PC-9 (cell line): ENCODE measurements around the gene SMAD5. TPM values are rescaled to one million over a fixed set of nuclear protein-coding genes. Genes with fewer than 3 reads are reported as not detected.

Experiments
- BruUV-seq: library from RNA; stranded (reverse); fragments of 400-500 nt; replicated peaks from 2 replicates; lab custom pipeline; 2021; lab: Mats Ljungman, UMichigan
- CTCF ChIA-PET: fragments of 300-600 bp; sonication (Branson Sonifier 250); formaldehyde crosslinking; loops from one replicate; lab custom pipeline; 2022; ENCODE audit warnings: antibody characterized with exemption; lab: Charles Lee
- POLR2A ChIA-PET: fragments of 300-600 bp; sonication (Branson Sonifier 250); formaldehyde crosslinking; loops from one replicate; lab custom pipeline; 2022; ENCODE audit warnings: antibody characterized with exemption; ENCODE audit not compliant: unreplicated experiment; lab: Charles Lee
- DNase-seq, 2 experiments: peaks; one replicate each; pipeline versions ENCODE4 v3.0.0 to v3.0.0-alpha.2; 2015 to 2022; ENCODE audit warnings: mixed read lengths in 1 of 2
- H2AFZ ChIP-seq: fragments of 200-600 bp; sonication (generic); 2 replicates; pipeline ENCODE4 v1.8.1; 2017; ENCODE audit warnings: antibody characterized with exemption
- H3F3A ChIP-seq: fragments of 200-600 bp; sonication (generic); 2 replicates; pipeline ENCODE4 v1.8.1; 2017; ENCODE audit warnings: antibody characterized with exemption, mild to moderate bottlenecking, low read depth; ENCODE audit not compliant: insufficient read depth
- H3K27ac ChIP-seq: fragments of 200-600 bp; sonication (generic); 2 replicates; pipeline ENCODE4 v1.6.1; 2016; ENCODE audit warnings: mixed run types
- H3K27me3 ChIP-seq: fragments of 200-600 bp; sonication (generic); 2 replicates; pipeline ENCODE4 v1.6.1; 2016; ENCODE audit warnings: low read depth, mixed run types; ENCODE audit not compliant: insufficient read depth
- H3K36me3 ChIP-seq: fragments of 200-600 bp; sonication (generic); 2 replicates; pipeline ENCODE4 v1.6.1; 2016; ENCODE audit warnings: low read depth, mixed run types
- H3K4me1 ChIP-seq: fragments of 200-600 bp; sonication (generic); replicated peaks from 2 replicates; pipeline ENCODE4 v1.6.1; 2016; ENCODE audit warnings: mixed run types; ENCODE audit not compliant: insufficient read depth
- H3K4me2 ChIP-seq: fragments of 200-600 bp; sonication (generic); 2 replicates; pipeline ENCODE4 v1.6.1; 2017; ENCODE audit warnings: mixed run types
- H3K4me3 ChIP-seq: fragments of 200-600 bp; sonication (generic); 2 replicates; pipeline ENCODE4 v1.6.1; 2016; ENCODE audit warnings: mixed run types
- H3K79me2 ChIP-seq: fragments of 200-600 bp; sonication (generic); 2 replicates; pipeline ENCODE4 v1.6.1; 2017; ENCODE audit warnings: low read depth, mixed run types
- H3K9me2 ChIP-seq: fragments of 200-600 bp; sonication (generic); 2 replicates; pipeline ENCODE4 v1.8.1; 2017; ENCODE audit warnings: mild to moderate bottlenecking; ENCODE audit not compliant: insufficient read depth
- H3K9me3 ChIP-seq: fragments of 200-600 bp; sonication (generic); 2 replicates; pipeline ENCODE4 v1.8.1; 2016; ENCODE audit warnings: low read depth; ENCODE audit not compliant: insufficient read depth
- H4K20me1 ChIP-seq: fragments of 200-600 bp; sonication (generic); 2 replicates; pipeline ENCODE4 v1.8.1; 2017; ENCODE audit not compliant: insufficient read depth
- CTCF ChIP-seq: fragments of 200-600 bp; sonication (generic); conservative IDR thresholded peaks from 2 replicates; pipeline ENCODE4 v1.6.1; 2017; ENCODE audit warnings: mixed run types, antibody characterized with exemption, mild to moderate bottlenecking, moderate library complexity
- EZH2 ChIP-seq: fragments of 200-600 bp; sonication (generic); IDR thresholded peaks from 2 replicates; pipeline ENCODE4 v1.8.0; 2017; ENCODE audit warnings: antibody characterized with exemption, low read depth
- intact Hi-C: fragments of 100-400 bp; cut with micrococcal nuclease; formaldehyde crosslinking; loops from one replicate; pipeline ENCODE4 v1.10.0; 2022; ENCODE audit not compliant: unreplicated experiment
- total RNA-seq: library from RNA; stranded (reverse); gene quantifications from 2 replicates; pipeline ENCODE4 v1.2.3, GENCODE V29; 2021

Gene SMAD5
- total RNA-seq, 1 experiment from 2014 or later = 50.6 TPM

GRCh38 chr5:136190904-136191303 lies 58.3 kb downstream of the SMAD5 start:
- intact Hi-C loops = no loop called here

GRCh38 chr5:136191304-136192014 lies 58.8 kb downstream of the SMAD5 start:
- Histone ChIP-seq H3K4me3 (no peak overlapping the region), H3K27me3 (no peaks in the 10 kb centered on the region), H3K79me2 (no peaks in the 10 kb centered on the region), H3K9me3 (no peaks in the 10 kb centered on the region), H3K27ac (no peak overlapping the region), H3K9me2 (0 out of 2 replicates have a peak, but pooled peaks cover 4% of the 10 kb centered on the region), H2AFZ (no peak overlapping the region), H3K36me3 (0 out of 2 replicates have a peak, but pooled peaks cover 6% of the 10 kb centered on the region), H3K4me1 (no peaks in the 10 kb centered on the region), H3K4me2 (no peak overlapping the region), H4K20me1 (no peaks in the 10 kb centered on the region), H3F3A (no peaks in the 10 kb centered on the region)
- no TSS peak for BruUV-seq
- intact Hi-C loops = no loop called here
- POLR2A ChIA-PET = no interaction called here
- TF ChIP-seq CTCF (no peak), EZH2 (no peak)
- no peak for DNase-seq
- CTCF ChIA-PET = no interaction called here

More at GRCh38 chr5:136190904-136191303, 58.3 kb downstream of the SMAD5 start:
- no peaks in the 10 kb centered on the region for H3F3A ChIP-seq
- BruUV-seq = no TSS peak
- H4K20me1 ChIP-seq = no peaks in the 10 kb centered on the region
- ChIA-PET POLR2A (no interaction called here), CTCF (no interaction called here)
- no peaks in the 10 kb centered on the region for H3K4me1 ChIP-seq
- no peaks in the 10 kb centered on the region for H3K79me2 ChIP-seq
- H3K9me3 ChIP-seq = no peaks in the 10 kb centered on the region
- no peak overlapping the region for H2AFZ ChIP-seq
- no peak for TF ChIP-seq CTCF
- no peak for TF ChIP-seq EZH2
- H3K4me2 ChIP-seq = no peak overlapping the region
- no peak for DNase-seq
- 0 out of 2 replicates have a peak, but pooled peaks cover 4% of the 10 kb centered on the region for H3K9me2 ChIP-seq
- H3K36me3 ChIP-seq = 0 out of 2 replicates have a peak, but pooled peaks cover 6% of the 10 kb centered on the region
- H3K27ac ChIP-seq = no peak overlapping the region
- no peaks in the 10 kb centered on the region for H3K27me3 ChIP-seq
- no peak overlapping the region for H3K4me3 ChIP-seq

DNA sequence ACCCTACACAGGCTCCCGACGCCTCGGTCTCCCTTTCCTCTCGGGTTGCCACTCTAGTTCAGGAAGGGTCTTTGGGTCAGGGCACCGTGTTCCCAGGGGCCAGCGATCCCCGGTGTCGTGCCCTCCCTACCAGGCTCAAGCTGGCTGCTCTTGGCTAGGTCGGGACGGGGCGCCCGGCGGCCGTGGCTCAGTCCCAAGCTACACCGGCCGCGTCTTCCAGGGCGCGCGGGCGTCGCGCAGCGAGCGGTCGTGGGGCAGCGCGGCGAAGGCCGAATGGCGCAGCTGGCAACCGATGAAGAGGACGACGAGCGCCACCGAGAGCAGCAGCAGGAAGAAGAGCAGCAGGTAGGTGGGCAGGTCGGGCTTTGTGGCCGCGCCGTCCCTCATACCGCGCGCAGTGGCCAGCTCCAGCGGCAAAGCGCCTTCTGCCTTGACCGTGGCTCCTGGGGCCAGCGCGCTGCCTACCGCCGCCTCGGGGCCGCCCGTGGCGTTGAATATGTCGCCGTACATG lies 59.4 kb downstream of the SMAD5 start:
- Histone ChIP-seq H3K4me2 (no peak overlapping the region), H3K9me2 (0 out of 2 replicates have a peak, but pooled peaks cover 3% of the 10 kb centered on the region), H3K27ac (no peak overlapping the region), H3K36me3 (0 out of 2 replicates have a peak, but pooled peaks cover 6% of the 10 kb centered on the region), H3K4me1 (no peaks in the 10 kb centered on the region), H3K9me3 (no peaks in the 10 kb centered on the region), H4K20me1 (no peaks in the 10 kb centered on the region), H2AFZ (no peak overlapping the region), H3K27me3 (no peaks in the 10 kb centered on the region), H3F3A (no peaks in the 10 kb centered on the region), H3K4me3 (no peak overlapping the region), H3K79me2 (no peaks in the 10 kb centered on the region)
- TF ChIP-seq EZH2 = no peak
- no peak for TF ChIP-seq CTCF
- no peak for DNase-seq
- ChIA-PET POLR2A (no interaction called here), CTCF (no interaction called here)
- intact Hi-C loops = no loop called here
- BruUV-seq = no TSS peak
